ENCODE measurements around the gene SLC43A3. TPM values are rescaled to one million over a fixed set of nuclear protein-coding genes. Genes with fewer than 3 reads are reported as not detected.
"Not testable (repeated sequence)": the region's sequence is repeated elsewhere in the genome, so short reads cannot be mapped to it uniquely, and the experiment has no call there.

Gene SLC43A3
- total RNA-seq, 1 donor from 2014 or later, result 39.5 TPM

GRCh38 chr11:57459164-57460021 is 32.5 kb upstream of the SLC43A3 start:
- no peak for DNase-seq (ENCODE audit: low spot score)

DNA sequence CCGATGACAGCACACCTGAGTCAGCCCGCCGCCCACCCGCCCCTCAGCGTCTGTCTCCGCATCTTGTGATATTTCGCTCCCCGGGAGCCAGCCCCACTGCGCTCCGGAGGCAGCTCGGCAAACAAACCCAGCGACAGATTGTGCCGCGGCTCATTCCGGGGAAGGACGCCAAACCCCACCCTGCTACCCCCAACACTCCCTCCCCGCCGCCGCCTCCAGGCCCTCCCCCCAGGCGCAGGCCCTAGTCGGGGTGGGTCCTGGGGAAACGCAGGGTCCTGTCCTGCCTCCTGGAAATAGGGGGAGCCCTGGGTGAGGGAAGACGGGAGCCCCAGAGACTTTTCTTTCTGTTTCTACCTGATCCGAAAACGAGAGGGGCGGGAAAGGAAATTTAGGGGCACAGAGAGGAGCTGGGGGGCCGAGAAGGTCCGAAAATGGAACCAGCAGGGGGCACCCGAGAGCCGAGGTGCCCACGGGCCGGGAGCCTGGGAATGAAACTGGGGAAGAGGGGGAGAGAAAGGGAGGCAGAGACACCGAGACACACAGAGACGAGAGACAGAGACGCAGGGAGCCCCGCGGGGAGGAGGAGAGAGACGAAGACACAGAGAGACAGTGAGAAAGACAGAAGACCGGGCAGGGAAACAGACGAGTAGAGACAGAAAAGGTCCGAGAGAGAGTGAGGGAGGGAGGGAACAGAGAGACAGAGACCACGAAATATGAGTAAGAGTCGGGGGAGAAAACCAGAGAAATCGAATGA is 31.7 kb upstream of the SLC43A3 start:
- DNase-seq (ENCODE audit: low spot score), result peak; percentile 38

GRCh38 chr11:57458060-57458409 is 31.1 kb upstream of the SLC43A3 start:
- no peak for DNase-seq (ENCODE audit: low spot score)

- DNase-seq (ENCODE audit: low spot score), result no peak
Measured at GRCh38 chr11:57457643-57458023, 30.7 kb upstream of the SLC43A3 start.

DNA sequence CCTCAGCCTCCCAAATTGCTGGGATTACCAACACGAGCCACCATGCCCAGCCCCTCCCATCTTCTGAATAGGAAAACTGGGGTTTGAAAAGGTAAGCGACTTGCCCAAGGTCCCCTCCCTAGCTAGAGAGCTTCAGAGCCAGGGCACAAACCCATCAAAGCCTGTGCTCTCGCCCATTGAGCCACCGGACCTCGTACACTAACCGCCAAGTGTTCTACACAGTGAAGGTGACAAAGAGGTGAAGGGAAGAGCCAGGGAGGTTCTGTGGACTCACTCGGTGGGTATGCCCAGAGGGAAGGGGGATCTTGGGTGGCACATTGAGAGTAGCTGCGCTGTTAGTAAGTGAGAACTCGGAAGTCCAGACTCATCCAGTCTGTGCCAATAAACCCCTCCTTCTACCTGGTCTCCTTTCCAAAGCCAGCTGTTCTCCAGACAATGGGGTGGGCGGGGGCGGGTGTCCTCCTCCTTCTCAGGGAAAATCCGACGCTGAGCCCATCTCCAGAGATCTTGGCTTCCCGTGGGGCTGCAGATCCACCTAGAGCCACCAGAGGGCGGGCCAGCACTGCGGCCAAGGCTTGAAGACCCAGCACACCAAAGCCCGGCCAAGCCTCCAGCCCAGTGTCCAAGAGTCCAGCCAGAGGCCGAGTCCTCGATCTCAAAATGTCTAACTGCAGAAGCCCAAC is 30.2 kb upstream of the SLC43A3 start:
- DNase-seq (ENCODE audit: low spot score), result peak; percentile 91

GRCh38 chr11:57453543-57454177 is 26.7 kb upstream of the SLC43A3 start:
- DNase-seq (ENCODE audit: low spot score), result peak; percentile 60

DNA sequence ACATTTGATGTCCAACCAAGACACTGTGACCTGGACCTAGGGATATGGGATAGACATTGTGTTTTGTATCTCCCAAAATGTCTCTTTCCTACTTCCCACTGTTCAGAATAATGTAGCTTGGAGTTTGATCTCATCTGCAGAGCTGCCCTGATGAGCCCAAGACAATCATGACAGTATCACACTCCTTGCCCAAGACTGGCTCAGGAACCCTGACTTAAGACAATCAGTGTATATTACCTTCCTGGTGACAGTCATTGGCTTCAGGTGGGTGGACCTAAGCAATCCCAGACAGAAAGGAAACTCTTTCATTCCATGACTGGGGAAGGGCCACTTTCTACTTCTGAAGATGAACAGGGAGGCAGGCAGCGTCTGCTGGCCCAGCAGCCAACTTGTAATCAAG is 19.1 kb upstream of the SLC43A3 start:
- DNase-seq (ENCODE audit: low spot score), result no peak

DNA sequence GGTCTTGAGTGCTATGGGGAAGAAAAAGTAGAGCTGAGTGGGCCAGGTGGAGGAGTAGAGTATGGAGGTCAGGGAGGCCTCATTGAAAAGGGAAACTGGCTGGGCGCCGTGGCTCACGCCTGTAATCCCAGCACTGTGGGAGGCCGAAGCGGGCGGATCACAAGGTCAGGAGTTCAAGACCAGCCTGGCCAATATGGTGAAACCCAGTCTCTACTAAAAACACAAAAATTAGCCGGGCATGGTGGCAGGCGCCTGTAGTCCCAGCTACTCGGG is 18.1 kb upstream of the SLC43A3 start:
- not testable (repeated sequence) for DNase-seq (ENCODE audit: low spot score)

- no peak for DNase-seq (ENCODE audit: low spot score)
Measured at GRCh38 chr11:57444362-57445121, 17.6 kb upstream of the SLC43A3 start.

GRCh38 chr11:57440744-57441414 is 14.0 kb upstream of the SLC43A3 start:
- no peak for DNase-seq (ENCODE audit: low spot score)

- DNase-seq (ENCODE audit: low spot score), result no peak
Measured at GRCh38 chr11:57439786-57440185, 12.9 kb upstream of the SLC43A3 start.

DNA sequence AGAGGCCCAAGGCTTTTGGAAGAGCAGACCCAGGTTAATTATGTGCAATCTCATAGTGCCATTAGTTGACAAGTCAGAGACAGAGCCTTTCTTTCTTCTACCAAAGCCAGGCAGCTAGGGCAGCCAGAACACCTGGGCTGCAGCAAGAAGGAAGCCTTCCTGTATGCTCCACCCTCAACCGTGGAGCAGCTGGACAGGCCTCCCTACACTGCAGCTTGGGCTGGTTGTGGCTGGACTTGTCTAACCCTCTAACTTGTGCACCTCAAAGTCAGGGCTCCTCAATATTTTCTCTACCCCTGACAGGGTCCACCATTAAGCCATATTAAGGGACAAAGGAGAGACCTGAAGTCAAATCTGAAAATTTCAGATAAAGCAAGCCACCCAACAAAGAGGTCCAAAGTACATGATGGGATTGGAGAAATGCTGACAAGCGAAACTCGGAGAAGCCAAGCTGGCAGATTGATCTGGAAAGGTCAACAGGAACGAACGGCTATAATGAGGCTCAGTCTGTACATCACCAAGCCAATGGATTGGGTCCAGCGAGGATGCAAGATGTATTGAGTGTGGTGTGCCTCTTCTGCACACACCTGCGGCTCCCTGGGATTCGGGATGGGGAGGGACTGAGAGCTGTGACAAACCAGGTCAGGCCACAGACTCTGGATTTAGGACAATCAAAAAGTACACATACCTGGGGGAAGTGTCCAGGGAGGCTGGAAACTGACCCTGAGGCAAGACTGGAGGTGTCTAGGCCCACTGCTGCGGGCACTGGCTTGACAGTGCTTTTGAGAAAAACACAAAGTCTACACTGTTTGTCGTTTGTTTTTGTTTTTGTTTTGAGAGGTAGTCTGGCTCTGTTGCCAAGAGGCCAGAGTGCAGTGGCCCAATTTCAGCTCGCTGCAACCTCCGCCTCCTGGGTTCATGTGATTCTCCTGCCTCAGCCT is 11.7 kb upstream of the SLC43A3 start:
- peak; percentile 79 for DNase-seq (ENCODE audit: low spot score)

GRCh38 chr11:57436031-57436430 is 9.1 kb upstream of the SLC43A3 start:
- no peak for DNase-seq (ENCODE audit: low spot score)

GRCh38 chr11:57434640-57435546 is 8.0 kb upstream of the SLC43A3 start:
- peak; percentile 33 for DNase-seq (ENCODE audit: low spot score)

DNA sequence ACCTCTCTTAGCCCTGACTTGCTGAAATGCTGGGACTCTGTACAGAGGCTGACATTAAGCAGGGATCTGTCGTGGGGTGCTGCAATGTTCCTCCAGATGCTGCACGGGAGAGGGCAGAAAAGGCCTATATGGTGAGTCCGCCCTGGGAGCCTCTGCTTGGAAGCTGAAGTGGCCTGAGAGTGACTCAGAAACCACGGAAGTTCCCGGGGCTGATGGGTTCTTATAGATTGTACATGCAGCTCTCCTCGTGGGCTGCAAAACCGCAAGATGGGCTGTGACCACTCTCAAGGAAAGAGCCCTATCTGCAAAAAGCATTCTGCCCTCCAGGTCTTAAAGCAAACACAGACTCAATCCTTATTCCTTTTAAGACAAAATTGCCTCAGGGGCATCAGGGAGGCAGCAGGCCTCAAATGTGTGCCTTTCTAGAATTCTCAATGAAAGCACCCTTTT is 5.8 kb upstream of the SLC43A3 start:
- DNase-seq (ENCODE audit: low spot score), result peak; percentile 26

GRCh38 chr11:57432149-57432561 is 5.2 kb upstream of the SLC43A3 start:
- no peak for DNase-seq (ENCODE audit: low spot score)

DNA sequence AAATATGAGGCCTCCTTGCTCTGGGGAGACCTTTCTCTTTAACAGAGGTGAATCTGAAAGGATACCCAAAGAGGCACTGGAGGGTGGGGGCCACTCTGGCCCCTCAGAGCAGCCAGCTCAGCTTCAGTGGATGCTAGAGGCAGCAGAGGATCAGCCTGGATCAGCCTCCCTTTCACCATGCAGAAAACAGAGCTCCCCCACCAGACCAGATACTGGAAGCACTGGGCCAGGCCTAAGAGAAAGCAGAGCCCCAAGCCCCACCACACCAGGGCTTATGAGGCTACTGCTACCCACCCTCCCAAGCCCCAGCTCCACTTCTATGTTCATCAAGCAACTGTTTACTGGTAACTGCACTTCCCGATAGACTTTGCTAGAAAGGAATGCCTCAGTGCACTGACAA is 4.0 kb upstream of the SLC43A3 start:
- no peak for DNase-seq (ENCODE audit: low spot score)

DNA sequence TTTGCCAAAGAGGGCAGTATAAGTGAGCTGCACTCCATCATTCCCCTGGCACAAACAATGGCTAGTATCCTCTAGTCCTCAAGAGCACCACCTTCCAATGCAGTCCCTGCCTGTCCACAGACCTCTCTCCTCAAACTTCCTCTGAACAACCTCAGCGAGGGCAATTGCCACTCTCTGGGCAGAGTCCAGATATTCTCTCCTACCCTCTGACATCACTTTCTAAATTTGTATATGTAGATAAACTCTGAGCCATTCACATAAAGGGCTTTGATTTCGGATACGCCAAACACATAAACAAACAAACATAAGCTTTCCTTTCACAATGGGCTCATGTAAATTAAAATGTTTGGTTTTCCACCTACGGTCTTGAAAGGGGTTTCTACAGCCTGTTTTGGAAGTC is 3.0 kb upstream of the SLC43A3 start:
- no peak for DNase-seq (ENCODE audit: low spot score)

GRCh38 chr11:57428643-57429042 is 1.7 kb upstream of the SLC43A3 start:
- DNase-seq (ENCODE audit: low spot score), result no peak

Data from mucosa of gallbladder (tissue), 1 donor.